IPS-18c (cell line): ENCODE data around the gene MED31.
"Not testable (repeated sequence)": the region's sequence is repeated elsewhere in the genome, so short reads cannot be mapped to it uniquely, and the experiment has no call there.

ENCODE experiments used
- H3K4me3 ChIP-seq: 2 replicates; pipeline ENCODE4 v1.7.0; 2013; ENCODE audit warnings: low read depth, mild to moderate bottlenecking, low read length, moderate library complexity; ENCODE audit not compliant: insufficient read depth
- H3K9me3 ChIP-seq: one replicate; pipeline ENCODE4 v1.6.1; 2013; ENCODE audit warnings: mild to moderate bottlenecking, low read length, moderate library complexity; ENCODE audit not compliant: control insufficient read depth, insufficient read depth

The MED31 gene

DNA sequence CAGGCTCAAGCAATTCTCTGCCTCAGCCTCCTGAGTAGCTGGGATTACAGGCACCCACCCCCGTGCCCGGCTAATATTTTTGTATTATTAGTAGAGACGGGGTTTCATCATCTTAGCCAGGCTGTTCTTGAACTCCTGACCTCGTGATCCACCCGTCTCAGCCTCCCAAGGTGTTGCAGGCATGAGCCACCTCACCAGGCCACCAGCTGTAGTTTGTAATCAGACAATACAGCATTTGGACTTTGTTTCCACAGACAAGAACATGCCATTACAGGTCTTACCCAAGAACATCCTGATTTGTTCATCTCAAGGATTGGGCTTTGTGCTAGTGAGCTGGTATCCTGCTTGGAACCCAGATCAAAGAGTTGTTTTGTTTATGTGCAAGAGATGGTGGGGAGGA is 30.3 kb upstream of the MED31 start:
- H3K9me3 ChIP-seq, result no peaks in the 10 kb centered on the region
- H3K4me3 ChIP-seq, result no peak overlapping the region

DNA sequence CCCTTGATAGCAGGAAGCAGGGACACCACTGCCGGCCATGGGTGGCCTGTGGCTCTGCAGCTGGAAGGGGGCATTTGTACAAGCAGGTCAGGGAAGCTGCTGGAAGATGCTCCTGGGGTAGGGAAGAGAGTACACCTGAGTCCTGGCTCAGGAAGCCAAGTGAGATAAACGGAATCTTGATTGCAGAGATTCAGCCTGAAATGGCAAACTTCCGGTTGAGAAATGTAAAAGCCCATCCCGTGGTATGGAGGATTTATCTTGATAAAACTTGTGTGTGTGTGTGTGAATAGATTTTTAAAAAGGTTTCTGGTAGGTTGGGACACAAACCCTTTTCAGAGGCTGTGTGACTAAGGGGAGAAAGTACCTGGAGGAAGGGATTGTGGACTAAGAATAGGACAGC is 29.8 kb upstream of the MED31 start:
- Histone ChIP-seq H3K4me3 (no peak overlapping the region), H3K9me3 (no peaks in the 10 kb centered on the region)

DNA sequence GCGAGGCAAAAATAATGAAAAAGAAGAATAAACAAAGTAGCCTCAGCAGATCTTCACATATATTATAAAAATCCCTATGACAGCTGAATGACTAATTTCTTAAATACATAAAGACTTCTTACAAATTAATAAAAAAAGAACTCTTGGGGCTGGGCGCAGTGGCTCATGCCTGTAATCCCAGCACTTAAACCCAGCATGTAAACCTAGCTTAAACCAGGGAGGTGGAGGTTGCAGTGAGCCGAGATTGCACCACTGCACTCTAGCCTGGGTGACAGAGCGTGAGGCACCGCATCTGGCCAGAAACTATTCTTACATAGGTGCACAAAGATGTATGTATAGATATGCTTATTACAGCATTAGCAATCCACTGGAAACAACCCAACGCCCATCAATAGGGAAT is 27.8 kb upstream of the MED31 start:
- H3K9me3 ChIP-seq, result no peaks in the 10 kb centered on the region
- H3K4me3 ChIP-seq, result no peak overlapping the region

DNA sequence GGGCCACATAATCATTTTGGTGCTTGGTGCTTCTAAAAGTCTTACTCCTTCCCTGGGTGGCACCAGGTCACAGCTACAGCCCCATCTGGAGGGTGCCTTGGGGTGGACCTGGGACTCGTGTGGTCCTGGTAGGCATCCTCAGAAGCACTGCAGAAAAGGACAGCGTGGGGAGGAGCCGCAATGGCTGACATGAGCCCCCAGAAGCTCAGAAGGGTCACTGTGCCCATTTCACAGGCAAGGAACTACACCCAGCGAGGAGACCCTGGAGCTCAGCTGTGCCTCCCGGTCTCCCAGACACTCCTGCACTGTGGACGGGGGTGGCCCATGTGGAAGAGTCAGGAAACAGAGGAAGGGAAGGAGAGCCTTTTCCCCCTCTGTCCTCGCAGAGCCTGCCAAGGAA is 26.5 kb upstream of the MED31 start:
- no peaks in the 10 kb centered on the region for H3K9me3 ChIP-seq
- H3K4me3 ChIP-seq, result no peak overlapping the region

DNA sequence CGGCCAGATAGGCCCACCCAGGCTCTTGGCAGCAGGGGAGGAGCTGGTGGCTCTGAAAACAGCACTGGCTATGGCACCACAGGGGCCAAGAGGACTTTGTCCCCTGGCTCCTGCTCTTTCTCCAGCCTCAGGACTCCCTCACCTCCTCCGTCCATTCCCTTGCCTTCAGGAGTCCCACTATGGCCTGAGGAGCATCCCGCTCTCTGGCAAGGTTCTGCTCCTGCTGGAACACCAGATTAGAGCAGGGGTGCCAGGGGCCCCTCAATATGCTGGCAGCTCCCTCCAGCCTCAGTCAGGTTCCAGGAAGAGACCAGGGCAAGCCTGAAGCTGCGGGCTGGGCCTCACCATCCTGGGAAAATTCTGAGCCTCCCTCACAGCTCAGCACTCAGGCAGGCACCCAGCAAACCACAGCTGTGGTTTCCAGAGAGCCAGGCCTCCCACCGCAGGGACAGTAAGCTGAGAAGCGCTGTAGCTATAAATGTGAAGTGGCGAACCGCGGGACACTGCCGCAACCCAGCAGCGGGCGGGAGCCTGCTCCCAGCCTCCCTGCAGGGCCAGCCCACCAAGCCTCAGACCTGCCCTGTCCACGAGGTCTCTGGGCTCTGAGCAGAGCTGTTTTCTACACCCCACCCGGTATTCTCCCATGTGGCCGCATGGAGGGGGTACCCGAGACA is 25.9 kb upstream of the MED31 start:
- Histone ChIP-seq H3K4me3 (no peak overlapping the region), H3K9me3 (no peaks in the 10 kb centered on the region)

DNA sequence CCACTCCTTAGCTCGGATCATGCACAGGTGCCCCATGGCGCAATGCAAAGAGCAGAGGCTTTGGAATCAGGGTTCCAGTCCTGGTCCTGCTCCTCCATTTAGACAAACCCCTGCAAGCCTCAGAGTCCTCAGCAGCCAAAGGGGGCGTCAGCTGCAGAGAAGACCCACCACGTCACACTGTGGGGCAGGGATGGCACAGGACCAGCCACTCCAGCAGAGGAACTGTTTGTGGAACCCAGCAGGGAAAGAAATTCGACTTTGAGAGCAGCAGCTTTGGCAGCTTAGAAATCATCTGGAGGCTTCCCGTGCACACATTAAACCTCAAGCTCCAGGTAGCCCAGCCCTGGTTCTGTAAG is 25.4 kb upstream of the MED31 start:
- no peaks in the 10 kb centered on the region for H3K9me3 ChIP-seq
- H3K4me3 ChIP-seq, result no peak overlapping the region

DNA sequence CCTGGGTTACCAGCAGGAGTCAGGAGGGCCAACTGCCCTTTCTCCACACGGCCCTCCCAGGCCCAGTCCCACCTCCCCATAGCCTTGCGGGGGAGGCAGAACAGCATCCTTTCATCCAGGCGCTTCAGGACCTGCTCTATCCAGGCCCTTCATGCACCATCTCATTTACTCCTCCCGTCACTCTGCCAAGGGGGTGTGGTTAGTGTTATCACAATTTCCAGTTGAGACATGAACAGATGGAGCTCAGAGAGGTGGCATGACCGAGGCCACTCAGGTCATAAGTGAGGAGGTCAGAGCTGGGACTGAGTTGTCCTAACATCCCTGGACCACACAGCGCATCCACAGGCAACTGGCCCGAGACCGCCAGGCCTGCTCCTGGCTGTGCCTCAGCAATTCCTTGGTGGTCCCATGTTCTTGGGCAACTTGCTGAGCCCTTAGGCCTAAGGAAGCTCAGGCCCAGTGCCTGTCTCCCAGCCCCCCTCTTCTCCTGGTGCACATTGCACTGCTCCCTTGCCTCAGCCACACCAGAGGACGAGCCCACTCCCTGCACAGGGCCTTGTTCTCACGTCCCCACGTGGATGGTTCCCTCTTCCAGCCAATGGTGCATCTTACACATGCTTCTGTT is 23.9 kb upstream of the MED31 start:
- no peak overlapping the region for H3K4me3 ChIP-seq

DNA sequence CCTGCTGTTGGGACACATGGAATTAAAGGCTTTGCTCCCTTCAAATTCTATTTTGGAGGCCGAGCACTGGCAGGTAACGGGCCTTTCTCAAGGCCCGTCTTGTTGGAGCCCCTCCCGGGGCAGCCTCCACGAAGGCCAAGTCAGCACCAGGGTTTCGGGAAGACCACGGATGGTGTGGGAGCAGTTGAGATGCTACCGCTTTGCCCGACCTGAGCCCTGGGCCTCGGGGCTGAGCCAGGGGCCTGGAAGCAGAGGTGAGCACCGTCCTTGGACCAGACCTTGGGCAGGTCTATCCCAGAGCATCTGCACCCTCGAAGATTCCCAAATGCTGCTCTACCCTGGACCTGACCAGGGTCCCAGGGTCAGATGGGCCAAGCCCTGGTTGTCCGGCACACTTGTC is 23.2 kb upstream of the MED31 start:
- Histone ChIP-seq H3K4me3 (no peak overlapping the region), H3K9me3 (no peaks in the 10 kb centered on the region)

More for the DNA sequence above, 23.9 kb upstream of the MED31 start:
- H3K9me3 ChIP-seq, result no peaks in the 10 kb centered on the region

DNA sequence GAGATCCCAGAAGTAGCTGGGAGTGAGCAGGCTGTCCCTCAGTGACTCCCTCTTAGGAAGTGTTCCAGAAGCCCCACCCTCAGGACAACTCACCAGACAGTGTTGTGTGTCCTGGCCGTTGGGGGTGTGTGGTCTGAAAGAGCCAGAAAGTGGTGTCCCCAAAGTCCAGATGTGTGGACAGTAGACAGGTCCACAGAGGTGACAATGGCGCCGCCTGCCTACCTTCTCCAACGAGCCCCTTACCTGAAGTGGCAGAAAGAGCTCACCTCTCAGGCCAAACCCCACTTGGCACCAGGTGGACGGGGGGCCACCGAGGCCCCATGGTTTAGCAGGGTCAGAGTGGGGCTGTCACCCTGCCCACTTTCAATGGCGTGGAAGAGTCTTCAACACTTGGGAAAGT is 20.0 kb upstream of the MED31 start:
- no peak overlapping the region for H3K4me3 ChIP-seq
- H3K9me3 ChIP-seq, result no peaks in the 10 kb centered on the region

DNA sequence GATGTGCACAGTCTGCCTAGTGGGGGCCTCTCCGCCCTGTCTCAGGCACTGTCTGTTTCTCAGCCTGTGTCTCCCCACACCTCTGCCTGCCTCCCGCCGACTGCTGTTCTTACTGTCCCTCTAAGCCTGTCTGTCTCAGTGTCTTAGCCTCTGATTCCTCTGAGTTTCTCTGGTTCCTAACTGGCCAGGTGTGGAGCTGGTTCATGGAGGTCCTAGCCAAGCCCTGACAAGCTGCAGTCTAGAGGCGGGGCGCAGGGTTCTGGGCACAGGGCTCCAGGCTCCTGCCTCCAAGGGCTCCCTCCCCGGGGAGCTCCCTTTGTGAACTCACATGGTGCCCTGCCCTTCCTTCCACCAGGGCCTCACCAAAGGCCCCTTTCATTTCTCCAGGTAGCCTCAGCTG is 19.6 kb upstream of the MED31 start:
- no peaks in the 10 kb centered on the region for H3K9me3 ChIP-seq

DNA sequence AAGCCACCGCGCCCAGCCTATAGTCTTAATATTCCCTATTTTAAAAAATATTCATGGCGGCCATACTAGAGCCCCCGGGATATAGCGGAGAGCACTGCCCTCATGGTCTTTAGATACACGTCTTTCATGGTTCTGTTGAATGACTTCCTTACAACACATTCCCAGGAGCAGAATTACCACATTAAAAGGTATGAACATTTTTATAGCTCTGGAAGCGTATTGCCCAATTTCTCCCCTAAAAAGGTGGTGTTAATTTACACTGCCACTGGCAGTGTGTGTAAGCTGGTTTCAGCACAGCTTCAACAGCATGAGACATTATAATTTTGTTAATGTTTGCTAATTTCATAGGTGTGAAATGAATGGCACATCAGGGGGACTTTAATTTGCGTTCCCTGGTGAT is 19.2 kb upstream of the MED31 start:
- Histone ChIP-seq H3K4me3 (no peak overlapping the region), H3K9me3 (no peaks in the 10 kb centered on the region)

More for the DNA sequence above, 19.6 kb upstream of the MED31 start:
- no peak overlapping the region for H3K4me3 ChIP-seq

DNA sequence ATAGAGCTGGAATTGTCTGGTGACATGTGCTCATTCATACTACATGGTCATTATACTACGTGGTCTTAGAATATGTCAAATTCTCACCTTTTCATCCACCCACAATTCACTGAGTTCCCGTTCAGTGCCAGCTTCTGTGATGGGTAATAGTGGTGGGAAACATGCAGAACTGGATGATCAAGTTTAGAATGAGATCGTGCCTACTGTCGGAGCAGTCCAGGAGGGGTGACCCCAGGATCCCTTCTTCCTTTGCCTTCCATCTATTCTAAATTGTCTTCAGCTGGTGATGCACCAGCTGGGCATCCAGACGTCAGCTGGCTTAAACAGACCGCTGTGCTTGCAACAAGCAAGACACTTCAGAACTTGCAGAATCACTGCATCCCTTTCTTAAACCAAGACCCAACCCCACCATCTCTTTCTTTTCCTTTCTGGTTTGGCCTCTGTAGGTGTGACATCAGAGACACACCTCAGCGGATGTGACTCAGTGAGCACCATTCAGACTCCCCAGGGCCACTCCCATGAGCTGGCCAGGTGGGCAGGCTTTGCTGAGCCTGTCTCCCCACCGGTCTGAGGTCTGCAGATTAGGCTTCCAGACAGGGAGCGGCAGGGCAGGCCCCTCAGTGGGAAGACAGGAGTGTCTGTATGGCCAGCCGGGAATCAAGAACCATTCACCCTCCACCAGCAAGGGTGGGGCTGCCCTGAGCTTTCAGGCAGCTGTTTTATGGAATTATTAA is 18.2 kb upstream of the MED31 start:
- Histone ChIP-seq H3K4me3 (no peak overlapping the region), H3K9me3 (no peaks in the 10 kb centered on the region)

DNA sequence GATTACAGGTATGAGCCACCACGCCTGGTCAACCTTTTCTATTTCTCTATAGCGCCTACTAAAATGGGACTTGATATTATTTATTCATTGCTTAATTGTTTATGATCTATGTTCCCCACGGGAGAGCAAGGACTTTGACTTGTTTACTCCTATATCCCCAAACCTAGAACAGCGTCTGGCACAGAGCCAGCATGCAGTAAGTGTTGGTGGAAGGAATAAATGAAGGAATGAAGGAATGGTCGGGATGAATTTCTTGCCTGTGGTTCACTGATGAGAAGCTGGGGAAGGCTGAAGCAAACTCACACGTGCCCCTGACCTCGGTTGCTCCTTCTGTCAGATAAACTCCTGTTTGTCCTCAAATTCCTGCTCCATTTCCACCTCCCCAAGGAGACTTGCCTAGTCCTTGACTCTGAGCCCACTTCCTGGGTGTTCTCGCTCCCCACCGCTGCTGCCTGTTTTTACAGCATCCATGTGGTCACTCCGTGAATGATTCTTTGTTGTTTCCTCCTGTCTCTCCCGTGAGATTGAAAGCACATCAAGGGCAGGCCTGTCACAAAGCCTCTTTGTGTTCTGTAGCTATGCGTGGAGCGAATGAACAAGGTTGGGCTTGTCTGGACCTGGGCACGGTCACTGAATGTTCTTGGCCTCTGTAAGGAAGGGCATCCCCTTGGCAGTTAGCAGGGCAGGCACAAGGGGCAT is 17.5 kb upstream of the MED31 start:
- H3K4me3 ChIP-seq, result no peak overlapping the region

DNA sequence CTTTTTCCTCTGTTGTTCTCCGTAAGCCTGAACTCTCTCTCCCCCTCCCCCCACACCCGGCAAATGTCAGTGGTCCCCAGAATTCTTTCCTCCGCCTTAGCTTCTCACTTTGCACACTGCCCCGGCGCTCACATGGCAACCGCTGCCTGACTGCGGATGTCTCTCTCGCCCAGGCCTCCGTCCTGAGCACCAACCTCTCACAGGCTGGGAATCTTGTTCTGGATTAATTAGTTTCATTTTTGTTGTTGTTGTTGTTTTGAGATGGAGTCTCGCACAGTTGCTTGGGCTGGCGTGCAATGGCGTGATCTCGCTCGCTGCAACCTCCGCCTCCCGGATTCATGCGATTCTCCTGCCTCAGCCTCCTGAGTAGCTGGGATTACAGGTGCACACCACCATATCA is 16.8 kb upstream of the MED31 start:
- no peaks in the 10 kb centered on the region for H3K9me3 ChIP-seq
- H3K4me3 ChIP-seq, result no peak overlapping the region

More for the DNA sequence above, 17.5 kb upstream of the MED31 start:
- H3K9me3 ChIP-seq, result no peaks in the 10 kb centered on the region

DNA sequence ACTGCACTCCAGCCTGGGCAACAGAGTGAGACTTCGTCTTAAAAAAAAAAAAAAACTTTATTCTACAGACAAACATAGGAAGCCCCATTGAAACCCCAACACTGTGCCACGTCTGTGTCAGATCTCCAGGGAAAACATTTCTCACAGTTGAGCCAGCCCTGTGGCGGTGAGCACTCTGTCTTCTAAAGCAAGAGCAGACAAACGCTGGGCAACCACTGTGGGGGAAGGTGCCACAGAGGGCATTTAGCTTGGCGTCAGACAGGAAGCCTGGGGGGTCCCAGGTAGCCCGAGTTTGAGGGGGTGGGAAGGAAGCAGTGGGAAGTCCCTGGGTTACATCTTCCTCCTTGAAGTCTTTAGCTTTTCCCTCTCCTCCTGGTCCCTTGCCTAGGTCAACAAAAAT is 16.1 kb upstream of the MED31 start:
- Histone ChIP-seq H3K9me3 (no peaks in the 10 kb centered on the region), H3K4me3 (no peak overlapping the region)

DNA sequence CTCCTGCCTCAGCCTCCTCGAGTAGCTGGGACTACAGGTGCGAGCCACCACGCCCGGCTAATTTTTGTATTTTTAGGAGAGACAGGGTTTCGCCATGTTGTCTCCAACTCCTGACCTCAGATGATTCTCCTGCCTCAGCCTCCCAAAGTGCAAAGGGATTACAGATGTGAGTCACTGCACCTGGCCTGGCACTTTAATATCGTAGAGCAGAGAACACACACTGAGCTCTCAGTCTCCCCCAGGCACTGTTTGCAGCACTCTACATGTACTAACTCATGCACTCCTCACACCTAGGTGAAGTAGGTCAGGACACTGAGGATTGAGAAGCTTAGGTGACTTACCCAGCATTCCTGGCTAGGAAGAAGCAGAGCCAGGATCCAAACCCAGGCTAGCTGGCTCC is 15.2 kb upstream of the MED31 start:
- Histone ChIP-seq H3K9me3 (no peaks in the 10 kb centered on the region), H3K4me3 (no peak overlapping the region)

DNA sequence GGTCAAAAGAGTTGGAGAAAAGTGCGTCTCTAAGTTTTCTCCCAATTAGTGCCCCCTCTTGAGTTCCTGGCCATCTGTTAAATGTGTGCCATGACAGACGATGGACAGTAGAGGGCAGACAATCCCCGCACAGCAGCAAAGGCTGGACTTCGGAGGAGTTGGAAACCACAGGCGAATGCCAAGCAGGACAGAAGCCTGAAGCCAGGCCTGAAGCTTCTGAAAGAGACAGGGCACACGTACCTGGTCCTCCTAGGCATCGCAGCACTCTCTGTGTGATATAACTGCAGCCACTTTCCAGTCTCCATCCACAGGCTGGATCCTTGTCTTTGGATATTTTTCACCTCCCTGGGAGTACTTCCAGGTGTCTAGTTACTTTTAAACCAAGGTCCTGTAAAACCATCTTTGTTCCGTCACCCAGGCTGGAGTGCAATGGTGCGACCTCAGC is 14.7 kb upstream of the MED31 start:
- no peaks in the 10 kb centered on the region for H3K9me3 ChIP-seq
- H3K4me3 ChIP-seq, result no peak overlapping the region

DNA sequence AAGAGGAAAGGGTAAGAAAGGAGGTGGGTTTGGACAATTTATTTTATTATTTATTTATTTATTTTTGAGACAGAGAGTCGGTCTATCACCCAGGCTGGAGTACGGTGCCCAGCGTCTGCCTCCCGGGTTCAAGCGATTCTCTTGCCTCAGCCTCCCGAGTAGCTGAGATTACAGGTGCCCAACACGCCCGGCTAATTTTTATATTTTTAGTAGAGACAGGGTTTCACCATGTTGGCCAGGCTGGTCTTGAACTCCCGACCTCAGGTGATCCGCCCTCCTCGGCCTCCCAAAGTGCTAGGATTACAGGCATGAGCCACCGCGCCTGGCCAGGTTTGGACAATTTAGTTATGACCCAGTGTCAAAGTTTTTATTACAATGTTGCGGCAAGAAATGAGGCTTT is 11.8 kb upstream of the MED31 start:
- not testable (repeated sequence) for H3K9me3 ChIP-seq, H3K4me3 ChIP-seq
